NCI-H345 treated with DMSO at 0.1 percent for 48 hours (cell line): ENCODE measurements around the gene PAPOLG.

Experiments used
- DNase-seq: peaks from one replicate; lab custom pipeline; 2025; ENCODE audit not compliant: unreplicated experiment; lab: John Stamatoyannopoulos, UW

The PAPOLG gene

DNA sequence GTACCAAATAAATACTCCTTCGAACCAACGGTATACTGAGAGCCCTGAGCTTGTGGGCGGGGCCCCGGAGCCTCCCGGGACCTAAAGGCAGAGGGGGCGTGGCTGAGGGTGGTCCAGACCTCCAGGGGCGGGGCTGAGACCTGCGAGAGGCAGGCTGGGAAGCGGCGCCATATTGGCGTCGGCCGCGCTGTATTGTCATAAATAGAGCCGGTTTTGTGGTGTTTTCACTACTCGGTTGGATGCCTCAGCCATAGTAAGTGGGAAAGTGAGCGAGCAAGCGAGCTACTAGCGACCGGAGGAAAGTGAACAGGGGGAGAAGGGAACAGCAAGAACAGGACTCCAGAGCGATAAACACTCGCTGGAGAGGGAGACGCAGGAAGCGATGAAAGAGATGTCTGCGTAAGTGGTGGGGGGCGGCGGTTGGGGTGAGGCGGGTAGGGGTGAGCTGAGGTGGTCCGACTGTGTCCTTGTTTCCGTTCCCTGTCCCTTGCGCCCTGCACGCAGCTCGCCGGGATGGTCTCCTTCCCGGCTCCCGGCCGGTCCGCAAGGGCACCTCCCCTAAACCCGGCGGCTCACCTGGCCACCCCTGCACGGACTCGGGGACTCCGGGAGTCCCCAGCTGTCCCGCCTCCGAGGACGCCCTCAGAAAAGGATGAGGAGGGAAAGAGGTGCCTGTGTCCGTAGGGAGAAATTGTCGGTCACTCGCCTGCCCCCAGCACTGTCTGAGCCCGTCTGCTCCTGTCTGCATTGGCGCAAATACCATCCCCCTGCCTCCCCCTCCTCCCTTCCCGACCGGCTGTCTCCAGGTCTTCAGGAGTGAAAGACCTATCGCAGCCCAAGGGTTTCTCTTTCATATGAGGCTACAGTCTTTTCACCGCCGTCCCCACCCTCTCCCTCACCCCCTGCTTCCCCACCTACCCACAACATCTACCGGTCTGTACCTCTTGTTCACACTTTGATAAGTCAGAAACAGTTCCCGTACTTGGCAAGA, at the start of gene PAPOLG:
PAPOLG (plus strand) TSS at position 172 of the 991 bp plus-strand sequence; CDS start at position 383, 211 bp downstream.
- peak; percentile 82 for DNase-seq

DNA sequence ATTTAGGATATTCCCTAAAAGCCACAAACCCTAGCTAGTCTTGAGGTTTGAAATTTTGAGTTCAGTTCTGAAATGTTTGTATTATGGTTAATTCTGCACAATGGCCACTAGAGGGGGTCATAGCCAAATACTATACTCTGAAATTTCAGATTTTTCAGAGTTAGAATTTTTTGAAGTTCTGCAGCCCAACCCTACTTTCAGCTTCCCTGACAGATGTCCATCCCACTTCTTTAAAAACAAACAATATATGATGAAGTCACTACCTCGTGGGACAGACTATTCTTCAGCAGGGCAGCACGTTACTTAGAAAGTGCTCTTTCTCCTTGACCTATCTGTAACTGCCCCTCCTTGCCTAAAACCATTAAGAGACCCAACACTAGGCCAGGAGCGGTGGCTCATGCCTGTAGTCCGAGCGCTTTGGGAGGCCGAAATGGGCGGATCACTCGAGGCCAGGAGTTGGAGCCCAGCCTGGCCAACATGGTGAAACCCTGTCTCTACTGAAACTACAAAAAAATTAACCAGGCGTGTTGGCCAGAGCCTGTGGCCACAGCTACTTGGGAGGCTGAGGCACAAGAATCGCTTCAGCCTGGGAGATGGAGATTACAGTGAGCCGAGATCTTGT, 48.2 kb upstream of the PAPOLG start:
- peak; percentile 3 for DNase-seq

DNA sequence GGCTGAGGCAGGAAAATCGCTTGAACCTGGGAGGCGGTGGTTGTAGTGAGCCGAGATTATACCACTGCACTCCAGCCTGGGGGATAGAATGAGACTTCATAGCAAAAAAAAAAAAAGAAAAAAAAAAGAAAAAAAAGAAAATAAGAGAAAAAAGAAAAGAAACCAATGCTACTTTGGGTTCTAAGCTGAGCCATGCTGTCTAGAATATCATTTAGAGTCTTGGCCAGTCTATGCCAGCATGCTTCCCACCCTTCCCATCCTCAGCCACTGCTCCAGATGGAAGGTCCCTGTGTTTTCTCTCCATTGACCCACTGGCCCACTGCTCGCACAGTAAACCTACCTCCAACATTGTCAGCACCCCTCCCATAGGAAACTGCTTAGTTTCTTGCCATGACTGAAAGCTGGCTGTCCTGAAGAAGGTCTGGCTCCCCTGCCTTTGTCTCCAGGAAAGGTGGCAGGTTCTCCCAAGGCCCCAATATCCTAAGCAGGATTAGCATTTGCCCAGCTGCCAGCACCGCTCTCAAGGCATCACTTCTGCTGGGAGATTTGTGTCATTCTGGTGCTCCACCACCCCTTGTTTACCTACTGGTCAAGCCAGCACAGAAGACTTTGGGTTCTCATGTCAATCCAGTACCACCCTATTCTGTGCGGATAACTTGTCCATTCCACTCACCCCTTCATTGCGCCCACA, 47.3 kb upstream of the PAPOLG start:
- no peak for DNase-seq

DNA sequence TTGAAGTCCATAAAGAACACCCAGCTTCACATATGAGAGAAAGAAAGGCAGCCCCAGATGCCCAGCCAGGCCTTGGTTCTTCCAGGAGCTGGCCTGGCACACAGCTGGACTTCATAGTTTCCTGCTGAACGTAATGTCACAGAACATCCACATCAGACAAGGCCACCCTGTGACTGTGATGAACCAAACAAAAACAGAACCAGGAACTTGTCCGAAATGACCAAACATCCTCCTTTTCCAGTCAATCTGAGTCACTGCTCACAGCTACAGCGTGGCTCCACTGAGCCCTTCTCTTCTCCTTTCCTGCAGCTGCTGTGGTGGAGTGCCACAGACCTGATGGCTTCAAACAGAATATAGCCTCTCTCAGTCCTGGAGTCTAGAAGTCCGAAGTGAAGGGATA, 45.4 kb upstream of the PAPOLG start:
- no peak for DNase-seq

DNA sequence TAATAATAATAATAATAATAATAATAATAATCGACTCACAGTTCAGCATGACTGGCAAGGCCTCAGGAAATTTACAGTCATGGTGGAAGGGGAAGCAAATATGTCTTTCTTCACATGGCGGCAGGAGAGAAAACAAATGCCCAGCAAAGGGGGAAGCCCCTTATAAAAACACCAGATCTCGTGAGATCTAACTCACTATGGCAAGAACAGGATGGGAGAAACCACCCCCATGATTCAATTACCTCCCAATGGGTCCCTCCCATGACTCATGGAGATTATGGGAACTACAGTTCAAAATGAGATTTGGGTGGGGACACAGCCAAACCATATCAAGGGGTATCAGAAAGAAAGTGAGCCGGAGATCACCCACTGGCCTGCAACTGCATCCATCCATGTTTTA, 40.5 kb upstream of the PAPOLG start:
- no peak for DNase-seq

DNA sequence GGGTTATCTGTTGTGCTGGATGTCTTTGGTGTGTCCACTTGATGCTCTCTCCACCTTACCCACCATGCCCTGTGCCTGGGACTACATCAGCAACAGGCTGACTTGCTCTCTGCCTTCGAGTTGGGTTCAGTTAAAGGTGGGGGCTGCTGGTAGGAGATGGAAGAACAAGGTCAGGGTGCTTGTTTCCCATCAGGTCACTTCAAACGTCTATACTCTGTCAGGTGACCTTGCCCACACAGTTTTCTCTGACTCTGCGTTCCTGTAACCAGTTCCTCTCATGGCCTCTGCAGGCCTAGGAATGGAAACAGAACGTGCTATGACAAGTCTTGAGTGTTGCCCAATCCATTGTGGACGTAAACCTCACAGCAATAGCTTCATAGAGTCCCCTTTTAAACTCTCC, 38.4 kb upstream of the PAPOLG start:
- no peak for DNase-seq

DNA sequence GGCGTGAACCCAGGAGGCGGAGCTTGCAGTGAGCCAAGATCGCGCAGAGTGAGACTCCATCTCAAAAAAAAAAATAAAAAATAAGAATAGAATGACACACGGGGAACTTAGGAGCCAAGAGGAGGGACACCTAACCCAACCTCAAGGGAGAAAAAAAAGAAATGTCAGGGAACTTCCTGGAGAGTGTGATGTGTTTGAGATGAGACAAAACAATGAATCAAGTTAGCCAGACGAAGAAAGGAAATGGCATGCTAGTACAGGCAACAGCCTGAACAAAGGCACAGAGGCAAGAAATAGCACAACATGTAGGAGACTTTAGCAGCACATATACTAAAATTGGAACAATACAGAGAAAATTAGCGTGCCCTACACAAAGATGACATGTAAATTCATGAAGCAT, 36.7 kb upstream of the PAPOLG start:
- no peak for DNase-seq

DNA sequence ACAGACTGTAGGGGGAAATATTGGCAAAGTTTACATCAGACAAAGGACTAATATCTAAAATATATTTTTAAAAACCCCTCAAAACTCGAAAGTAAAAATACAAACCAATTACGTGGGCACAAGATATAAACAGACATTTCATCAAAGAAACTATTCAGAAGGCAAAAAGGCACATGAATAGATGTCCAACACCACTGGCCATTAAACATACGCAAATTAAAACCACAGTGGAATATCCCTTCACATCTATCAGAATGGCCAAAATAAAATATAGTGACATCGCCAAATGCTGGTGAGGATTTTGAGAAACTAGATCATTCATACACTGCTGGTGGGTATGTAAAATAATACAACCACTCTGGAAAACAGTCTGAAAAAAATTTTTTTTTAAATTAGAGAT, 30.6 kb upstream of the PAPOLG start:
- no peak for DNase-seq

DNA sequence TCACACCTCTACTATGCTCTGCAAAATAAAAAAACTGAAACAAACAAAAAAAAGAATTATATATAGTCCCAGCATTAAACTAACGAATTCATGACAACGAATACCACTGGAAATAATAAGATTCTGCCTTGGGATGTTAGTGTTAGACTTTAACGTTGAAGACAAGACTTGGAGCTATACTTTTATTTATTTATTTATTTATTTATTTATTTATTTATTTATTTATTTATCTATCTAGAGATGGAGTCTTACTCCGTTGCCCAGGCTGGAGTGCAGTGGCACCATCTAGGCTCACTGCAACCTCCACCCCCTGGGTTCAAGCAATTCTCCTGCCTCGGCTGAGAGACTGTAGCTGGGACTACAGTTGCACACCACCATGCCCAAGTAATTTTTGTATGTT, 27.2 kb upstream of the PAPOLG start:
- DNase-seq = no peak

DNA sequence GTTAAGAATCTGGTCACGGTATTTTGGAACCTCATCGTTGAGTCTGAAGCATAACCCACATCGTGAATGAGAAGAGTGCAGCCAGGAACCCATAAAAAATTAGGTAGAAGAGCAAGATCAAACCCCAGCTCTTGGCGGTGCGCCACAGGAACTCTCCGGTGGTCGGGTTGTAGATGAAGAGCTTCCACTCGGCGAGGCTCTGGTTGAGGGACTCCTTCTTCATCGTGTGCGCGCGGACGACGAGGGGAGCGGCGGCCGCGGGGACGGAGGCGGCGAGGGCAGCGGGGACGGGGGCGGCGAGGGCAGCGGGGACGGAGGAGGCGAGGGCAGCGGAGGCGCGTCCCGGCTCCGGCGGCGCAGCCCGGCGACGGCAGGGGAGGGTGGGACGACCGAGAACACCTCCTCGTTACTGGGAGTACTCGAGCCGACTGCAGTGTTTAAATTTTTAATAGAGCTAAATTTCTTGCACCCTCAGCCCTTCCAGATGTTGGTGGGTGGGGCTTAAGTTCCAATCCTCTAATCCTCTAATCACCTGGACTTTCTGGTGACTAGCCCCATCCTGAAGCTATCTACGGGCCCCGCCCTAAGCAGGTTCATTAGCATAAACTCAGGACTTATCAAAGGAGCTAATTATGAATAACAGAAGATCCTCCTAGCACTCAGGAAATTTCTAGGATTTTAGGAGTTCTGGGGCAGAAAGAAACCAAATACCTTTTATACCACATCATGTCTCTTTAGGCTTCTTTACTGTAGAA, 20.4 kb upstream of the PAPOLG start:
- no peak for DNase-seq

DNA sequence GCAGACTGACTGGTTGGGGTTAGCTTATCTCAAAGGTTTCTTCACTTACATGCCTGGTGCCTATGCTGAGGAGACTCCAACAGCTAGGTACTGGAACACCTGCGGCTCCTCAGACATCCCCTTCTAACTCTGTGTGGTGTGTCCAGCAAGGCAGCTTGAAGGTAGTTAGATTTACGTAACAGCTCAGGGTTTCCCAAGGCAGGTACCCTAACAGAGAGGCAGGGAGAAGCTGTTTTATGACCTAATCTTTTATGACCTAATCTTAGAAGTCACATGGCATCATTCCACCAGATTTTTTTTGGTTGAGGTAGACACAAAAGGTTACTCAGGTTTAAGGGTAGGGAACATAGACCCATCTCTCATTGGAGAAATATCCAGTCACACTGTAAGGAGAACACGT, 17.4 kb upstream of the PAPOLG start:
- DNase-seq = no peak

DNA sequence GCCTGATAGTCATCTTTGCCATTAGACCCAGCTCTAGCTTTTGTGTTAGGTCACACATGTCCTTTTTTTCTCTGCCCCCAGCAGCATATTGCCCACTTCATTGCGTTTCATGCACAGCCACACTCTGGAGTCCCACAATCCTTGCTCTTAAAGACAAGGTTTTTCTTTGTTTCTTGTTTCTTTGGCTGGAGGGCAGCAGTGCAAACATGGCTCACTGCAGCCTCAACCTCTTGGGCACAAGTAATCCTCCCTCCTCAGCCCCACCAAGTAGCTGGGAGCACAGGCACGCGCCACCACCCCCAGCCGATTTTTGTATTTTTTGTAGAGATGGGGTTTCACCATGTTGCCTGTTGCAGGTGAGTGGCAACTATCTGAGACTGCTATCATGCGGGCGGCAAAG, 16.9 kb upstream of the PAPOLG start:
- DNase-seq = no peak

DNA sequence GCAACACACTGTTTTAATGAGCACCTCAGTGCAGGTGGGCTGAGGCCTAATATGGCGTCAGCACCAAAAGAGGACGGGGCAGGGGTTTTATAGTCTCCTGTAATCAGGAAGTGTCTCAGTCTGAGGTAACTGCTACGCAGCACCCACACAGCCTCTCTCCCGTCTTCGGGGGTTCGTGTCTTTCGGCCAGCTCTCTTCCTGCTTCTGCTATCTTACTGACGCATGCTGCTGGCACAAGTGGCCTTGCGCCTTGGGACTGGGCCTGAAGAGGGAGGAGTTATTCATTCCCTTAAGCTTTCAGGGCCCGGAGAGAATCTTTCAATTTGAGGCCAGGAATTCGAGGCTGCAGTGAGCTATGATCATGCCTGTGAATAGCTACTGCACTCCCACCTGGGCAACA, 14.5 kb upstream of the PAPOLG start:
- no peak for DNase-seq

DNA sequence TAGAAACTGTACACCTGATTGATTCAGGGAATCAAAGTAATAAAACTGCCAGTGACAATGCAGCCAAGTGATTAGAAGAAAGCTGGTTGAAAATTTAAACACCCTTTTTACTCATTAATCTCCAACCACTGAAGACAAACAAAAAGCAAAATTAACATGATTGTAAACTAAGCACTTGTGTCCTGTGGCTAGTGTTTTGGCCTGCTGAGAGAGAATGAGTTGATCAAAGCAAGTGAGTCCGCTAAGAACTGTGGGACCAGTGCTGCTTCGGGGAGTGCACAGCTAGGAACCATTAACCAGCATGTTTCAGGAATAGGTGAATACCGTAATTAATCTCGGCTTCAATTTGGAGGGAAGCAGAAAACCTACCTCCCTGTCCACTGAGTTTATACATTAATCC, 13.6 kb upstream of the PAPOLG start:
- DNase-seq = no peak

DNA sequence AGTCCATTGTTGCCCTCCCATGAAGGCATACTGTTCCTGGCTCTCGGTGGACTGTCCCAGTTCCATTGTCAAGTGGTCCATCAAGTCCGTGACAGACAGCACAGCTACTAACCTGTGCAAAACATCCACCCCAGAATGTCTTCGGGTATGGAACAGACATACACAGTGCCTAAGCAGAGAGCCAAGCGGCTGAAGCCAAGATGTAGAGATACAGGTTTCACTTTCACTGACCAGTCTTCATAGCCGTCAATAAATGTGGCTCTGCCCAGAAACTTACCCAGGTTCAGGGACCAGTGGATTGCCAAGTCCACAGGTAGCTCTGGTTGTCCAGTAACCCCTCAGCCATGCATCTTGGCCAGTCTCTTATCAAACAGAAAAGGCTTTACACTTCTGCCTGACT, 10.7 kb upstream of the PAPOLG start:
- DNase-seq = no peak

DNA sequence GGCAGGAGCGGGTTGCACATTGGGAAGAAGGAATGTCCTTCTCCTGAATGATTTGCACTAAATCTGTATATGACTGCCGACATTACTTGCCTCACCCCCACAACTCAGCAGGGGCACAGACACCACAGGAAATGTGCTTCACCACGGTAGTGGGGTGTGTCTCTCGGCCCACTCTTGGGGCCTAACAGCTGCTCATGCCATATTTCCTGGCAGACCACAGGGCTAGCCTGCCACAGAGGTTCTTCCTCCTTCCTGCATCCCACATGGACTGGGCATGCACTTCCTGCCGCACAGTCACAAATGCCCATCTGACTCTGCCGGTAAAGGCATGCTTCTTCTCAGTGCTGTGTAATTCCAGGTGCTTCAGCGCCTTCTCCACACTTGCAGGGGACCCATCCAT, 10.3 kb upstream of the PAPOLG start:
- DNase-seq = no peak

DNA sequence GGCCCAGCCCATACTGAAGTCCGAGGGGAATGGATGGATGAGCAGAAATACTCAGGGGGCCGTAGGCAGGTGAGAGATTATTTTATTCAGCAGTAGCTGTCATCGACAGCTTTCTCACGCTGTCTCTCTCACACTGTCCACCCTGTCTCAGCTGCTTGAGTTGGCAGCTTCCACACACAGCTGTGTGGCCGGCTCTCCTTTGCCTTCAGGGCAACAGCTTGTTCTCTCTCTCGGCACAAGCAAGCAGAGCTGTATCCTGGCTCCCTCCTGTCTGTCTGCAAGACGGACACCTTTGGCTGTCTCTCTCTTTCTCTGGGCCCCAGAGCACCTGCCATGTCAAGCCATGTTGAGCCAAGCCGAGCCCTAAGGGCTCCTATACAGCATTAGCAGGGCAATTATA, 9.8 kb upstream of the PAPOLG start:
- no peak for DNase-seq

DNA sequence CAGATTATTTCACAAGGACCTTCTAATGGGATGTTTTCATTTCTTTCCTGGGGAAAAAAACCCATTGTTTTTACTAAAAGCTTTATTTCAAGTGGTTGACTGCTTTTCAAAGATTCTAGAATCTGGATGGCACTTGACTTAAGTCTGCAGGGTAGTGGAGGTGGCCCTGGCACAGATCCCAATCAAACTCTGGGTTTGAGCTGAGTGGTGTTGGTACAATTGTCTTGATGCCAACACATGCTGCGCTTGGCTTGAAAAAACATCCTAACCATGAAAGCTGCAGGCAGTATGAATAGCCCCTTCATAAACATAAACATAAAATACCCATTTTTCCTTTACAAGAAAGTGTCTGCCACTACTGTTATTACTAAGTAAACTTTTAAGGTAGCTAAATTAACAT, 3.6 kb downstream of the PAPOLG start:
- peak; percentile 98 for DNase-seq

DNA sequence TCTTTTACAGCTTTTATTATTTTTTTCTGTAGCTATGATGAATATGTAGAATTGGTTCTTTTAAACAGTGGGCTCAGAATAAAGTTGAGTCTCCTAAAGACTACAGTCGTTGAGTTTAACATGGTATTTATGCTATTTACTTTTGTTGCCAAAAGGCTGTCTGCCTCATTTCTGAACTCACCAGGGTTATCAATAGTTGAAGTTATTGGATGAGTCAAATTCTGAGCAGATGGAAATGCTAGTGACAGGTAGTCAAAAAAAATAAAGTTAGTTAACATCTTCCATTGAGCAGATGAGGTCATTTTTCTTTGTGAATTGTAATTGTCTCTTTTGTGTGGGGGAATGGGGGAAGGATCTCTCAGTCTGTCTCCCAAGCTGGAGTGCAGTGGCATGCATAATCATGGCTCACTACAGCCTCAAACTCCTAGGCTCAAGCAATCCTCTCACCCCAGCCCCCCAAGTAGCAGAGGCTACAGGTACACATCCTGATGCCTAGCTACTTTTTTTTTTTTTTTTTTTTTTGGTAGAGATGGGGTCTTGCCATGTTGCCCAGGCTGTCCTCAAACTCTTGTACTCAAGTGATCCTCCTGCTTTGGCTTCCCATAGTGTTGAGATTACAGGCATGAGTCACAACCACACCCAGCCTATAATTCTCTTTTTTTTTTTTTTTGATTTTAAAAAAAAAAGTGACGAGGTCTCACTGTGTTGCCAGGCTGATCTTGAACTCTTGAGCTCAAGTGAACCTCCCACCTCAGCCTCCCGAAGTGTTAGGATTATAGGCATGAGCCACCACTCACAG, 8.9 kb downstream of the PAPOLG start:
- DNase-seq = no peak

DNA sequence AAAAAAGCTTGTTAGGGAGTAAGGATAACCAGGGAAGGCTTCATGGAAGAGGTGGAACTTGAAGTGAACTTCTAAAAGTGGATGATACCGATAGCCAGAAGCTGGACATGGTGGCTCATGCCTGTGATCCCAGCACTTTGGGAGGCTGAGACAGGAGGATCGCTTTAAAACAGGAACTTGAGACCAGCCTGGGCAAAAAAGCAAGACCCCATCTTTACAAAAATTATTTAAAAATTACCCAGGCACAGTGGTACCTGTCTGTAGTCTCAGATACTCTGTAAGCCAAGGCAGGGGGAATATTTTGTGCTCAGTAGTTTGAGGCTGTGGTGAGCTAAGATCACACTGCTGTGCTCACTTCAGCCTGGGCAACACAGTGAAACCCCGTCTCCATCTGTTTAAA, 10.2 kb downstream of the PAPOLG start:
- no peak for DNase-seq
